Measurements from ENCODE around the gene HSDL2. TPM values are rescaled to one million over a fixed set of nuclear protein-coding genes. Genes with fewer than 3 reads are reported as not detected.

The HSDL2 gene
- total and polyA plus RNA-seq, 10 of the 15 experiments (the other 5 are each of a cell fraction or from before 2014, with no cell fraction given): 20.9 to 46.1 (median 27.0) TPM

DNA sequence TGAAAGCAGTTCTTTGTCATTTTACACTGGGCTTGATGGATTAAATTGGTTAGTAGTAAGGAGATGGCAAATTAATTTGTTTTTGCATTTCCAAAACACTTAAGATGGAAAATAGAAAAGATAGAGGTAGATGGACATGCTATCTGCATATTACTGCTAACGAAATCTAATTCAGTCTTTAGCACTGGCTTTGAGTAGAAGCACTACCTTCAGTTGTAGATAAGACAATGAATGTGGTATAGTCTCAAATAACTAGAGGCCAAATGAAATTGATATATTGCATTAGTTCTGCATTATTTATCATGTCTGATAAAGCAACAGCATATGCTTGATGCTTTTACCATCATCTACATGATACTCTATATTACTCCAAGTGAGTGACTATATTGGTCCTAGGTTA lies 140.2 kb downstream of the HSDL2 start (continued):
- TF ChIP-seq MYC (IDR thresholded peaks at IDR 0.05; ENCODE audit: insufficient read depth, insufficient read length, insufficient replicate concordance, low read length, severe bottlenecking) (no peak), CHD4 (IDR thresholded peaks at IDR 0.05) (no peak), HCFC1 (IDR thresholded peaks at IDR 0.05; ENCODE audit: low read length) (no peak), RAD21 (IDR thresholded peaks at IDR 0.05; ENCODE audit: insufficient read depth, low read depth, low read length) (no peak), RELA (IDR thresholded peaks at IDR 0.05; ENCODE audit: borderline replicate concordance, partially characterized antibody) (no peak), SPI1 (IDR thresholded peaks at IDR 0.05; ENCODE audit: borderline replicate concordance, insufficient read depth, low read depth, low read length) (no peak), NR2F1 (conservative IDR thresholded peaks at IDR 0.05) (no peak)
- TF ChIP-seq, protein P1, sequence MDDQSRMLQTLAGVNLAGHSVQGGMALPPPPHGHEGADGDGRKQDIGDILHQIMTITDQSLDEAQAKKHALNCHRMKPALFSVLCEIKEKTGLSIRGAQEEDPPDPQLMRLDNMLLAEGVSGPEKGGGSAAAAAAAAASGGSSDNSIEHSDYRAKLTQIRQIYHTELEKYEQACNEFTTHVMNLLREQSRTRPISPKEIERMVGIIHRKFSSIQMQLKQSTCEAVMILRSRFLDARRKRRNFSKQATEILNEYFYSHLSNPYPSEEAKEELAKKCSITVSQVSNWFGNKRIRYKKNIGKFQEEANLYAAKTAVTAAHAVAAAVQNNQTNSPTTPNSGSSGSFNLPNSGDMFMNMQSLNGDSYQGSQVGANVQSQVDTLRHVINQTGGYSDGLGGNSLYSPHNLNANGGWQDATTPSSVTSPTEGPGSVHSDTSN (IDR thresholded peaks at IDR 0.05; ENCODE audit: insufficient replicate concordance, low read depth, low read length): no peak
- TF ChIP-seq, protein P2, sequence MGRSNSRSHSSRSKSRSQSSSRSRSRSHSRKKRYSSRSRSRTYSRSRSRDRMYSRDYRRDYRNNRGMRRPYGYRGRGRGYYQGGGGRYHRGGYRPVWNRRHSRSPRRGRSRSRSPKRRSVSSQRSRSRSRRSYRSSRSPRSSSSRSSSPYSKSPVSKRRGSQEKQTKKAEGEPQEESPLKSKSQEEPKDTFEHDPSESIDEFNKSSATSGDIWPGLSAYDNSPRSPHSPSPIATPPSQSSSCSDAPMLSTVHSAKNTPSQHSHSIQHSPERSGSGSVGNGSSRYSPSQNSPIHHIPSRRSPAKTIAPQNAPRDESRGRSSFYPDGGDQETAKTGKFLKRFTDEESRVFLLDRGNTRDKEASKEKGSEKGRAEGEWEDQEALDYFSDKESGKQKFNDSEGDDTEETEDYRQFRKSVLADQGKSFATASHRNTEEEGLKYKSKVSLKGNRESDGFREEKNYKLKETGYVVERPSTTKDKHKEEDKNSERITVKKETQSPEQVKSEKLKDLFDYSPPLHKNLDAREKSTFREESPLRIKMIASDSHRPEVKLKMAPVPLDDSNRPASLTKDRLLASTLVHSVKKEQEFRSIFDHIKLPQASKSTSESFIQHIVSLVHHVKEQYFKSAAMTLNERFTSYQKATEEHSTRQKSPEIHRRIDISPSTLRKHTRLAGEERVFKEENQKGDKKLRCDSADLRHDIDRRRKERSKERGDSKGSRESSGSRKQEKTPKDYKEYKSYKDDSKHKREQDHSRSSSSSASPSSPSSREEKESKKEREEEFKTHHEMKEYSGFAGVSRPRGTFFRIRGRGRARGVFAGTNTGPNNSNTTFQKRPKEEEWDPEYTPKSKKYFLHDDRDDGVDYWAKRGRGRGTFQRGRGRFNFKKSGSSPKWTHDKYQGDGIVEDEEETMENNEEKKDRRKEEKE (IDR thresholded peaks at IDR 0.05): no peak
- TF ChIP-seq, protein P3, sequence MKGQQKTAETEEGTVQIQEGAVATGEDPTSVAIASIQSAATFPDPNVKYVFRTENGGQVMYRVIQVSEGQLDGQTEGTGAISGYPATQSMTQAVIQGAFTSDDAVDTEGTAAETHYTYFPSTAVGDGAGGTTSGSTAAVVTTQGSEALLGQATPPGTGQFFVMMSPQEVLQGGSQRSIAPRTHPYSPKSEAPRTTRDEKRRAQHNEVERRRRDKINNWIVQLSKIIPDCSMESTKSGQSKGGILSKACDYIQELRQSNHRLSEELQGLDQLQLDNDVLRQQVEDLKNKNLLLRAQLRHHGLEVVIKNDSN (IDR thresholded peaks at IDR 0.05; ENCODE audit: borderline replicate concordance, extremely low read length, insufficient read depth, low read depth, low read length): no peak
- TF ChIP-seq, protein P4, sequence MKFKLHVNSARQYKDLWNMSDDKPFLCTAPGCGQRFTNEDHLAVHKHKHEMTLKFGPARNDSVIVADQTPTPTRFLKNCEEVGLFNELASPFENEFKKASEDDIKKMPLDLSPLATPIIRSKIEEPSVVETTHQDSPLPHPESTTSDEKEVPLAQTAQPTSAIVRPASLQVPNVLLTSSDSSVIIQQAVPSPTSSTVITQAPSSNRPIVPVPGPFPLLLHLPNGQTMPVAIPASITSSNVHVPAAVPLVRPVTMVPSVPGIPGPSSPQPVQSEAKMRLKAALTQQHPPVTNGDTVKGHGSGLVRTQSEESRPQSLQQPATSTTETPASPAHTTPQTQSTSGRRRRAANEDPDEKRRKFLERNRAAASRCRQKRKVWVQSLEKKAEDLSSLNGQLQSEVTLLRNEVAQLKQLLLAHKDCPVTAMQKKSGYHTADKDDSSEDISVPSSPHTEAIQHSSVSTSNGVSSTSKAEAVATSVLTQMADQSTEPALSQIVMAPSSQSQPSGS (IDR thresholded peaks at IDR 0.05; ENCODE audit: low read length): no peak
- TF ChIP-seq, protein P5, sequence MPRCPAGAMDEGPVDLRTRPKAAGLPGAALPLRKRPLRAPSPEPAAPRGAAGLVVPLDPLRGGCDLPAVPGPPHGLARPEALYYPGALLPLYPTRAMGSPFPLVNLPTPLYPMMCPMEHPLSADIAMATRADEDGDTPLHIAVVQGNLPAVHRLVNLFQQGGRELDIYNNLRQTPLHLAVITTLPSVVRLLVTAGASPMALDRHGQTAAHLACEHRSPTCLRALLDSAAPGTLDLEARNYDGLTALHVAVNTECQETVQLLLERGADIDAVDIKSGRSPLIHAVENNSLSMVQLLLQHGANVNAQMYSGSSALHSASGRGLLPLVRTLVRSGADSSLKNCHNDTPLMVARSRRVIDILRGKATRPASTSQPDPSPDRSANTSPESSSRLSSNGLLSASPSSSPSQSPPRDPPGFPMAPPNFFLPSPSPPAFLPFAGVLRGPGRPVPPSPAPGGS (IDR thresholded peaks at IDR 0.05; ENCODE audit: borderline replicate concordance, insufficient read depth, low read depth, low read length, poor library complexity, severe bottlenecking): no peak
